Neuron (in vitro differentiated cells): ENCODE results near the gene CTRL.
"Not testable (repeated sequence)": the region's sequence is repeated elsewhere in the genome, so short reads cannot be mapped to it uniquely, and the experiment has no call there.

Experiments
- H2AFZ ChIP-seq: one replicate; pipeline ENCODE4 v1.6.1; 2013; ENCODE audit warnings: low read depth, mild to moderate bottlenecking, inconsistent platforms, low read length, moderate library complexity
- H3K27me3 ChIP-seq: one replicate; pipeline ENCODE4 v1.6.1; 2013; ENCODE audit warnings: low read length; ENCODE audit not compliant: insufficient read depth
- H3K36me3 ChIP-seq: one replicate; pipeline ENCODE4 v1.6.1; 2013; ENCODE audit warnings: low read length; ENCODE audit not compliant: insufficient read depth
- H3K4me1 ChIP-seq: one replicate; pipeline ENCODE4 v1.6.1; 2013; ENCODE audit warnings: low read length; ENCODE audit not compliant: insufficient read depth
- H3K4me3 ChIP-seq: 2 replicates; pipeline ENCODE4 v1.5.1; 2013; ENCODE audit warnings: mild to moderate bottlenecking, low read length, moderate library complexity
- H3K9me3 ChIP-seq: one replicate; pipeline ENCODE4 v1.6.1; 2013; ENCODE audit warnings: low read length

The CTRL gene

DNA sequence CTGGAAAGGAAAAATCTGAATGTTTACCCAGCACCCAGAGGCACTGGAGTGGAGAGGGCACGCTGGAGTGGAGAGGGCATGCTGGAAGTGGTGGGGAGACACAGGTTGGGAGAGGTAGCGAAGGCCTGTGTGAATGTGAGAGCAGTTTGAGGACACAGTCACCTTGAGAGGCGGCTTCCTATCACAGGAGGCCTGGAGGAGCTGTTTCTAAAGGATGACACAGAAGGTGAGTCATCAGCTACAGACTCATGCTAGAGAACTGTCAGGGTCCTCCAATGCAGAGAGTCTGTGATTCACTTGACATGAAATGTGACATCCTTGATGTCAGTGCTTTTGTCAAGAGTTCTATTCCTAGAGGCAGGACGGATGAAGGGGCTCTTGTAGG, 13.8 kb downstream of the CTRL start:
- Histone ChIP-seq H3K9me3 (no peaks in the 10 kb centered on the region), H3K36me3 (peaks cover 21% of the 10 kb centered on the region), H3K4me3 (no peak overlapping the region), H3K4me1 (no peaks in the 10 kb centered on the region), H3K27me3 (no peaks in the 10 kb centered on the region), H2AFZ (no peak overlapping the region)

DNA sequence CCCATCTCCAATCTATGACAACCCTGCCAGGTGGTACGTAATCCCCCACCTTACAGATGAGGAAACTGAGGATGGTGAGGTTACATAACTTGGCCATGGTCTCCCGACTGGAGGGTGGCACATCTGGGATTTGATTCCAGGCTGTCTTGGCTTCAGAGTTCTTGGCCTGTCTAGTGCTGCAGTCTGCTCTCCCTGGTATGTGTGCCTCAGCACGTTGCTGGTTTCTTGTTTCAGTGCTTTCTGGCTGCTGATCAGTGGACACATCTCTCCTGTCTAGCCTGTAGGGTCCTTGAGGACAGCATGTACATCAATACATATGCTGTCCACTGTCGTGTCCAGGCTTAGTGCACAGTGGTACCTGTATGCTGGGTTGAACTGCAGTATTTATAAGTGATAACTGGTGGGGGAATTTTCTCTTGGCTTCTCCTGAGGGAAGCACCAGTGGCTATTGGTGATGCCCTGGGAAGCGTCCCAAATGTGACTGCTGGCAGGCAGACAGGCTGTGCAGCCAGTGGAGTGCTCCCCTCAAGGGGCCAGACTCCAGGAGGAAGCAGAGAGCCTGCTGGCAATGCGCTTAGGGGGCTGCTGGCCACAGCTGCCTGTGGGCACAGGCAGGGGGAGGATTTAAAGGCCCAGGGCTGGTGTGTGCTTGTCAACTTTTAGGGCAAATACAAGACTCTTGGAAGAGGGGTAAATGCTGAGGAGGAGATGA, 14.4 kb downstream of the CTRL start:
- H2AFZ ChIP-seq, result no peak overlapping the region
- H3K27me3 ChIP-seq, result no peaks in the 10 kb centered on the region
- no peaks in the 10 kb centered on the region for H3K9me3 ChIP-seq
- H3K36me3 ChIP-seq, result peaks cover 22% of the 10 kb centered on the region
- H3K4me1 ChIP-seq, result no peaks in the 10 kb centered on the region
- no peak overlapping the region for H3K4me3 ChIP-seq

DNA sequence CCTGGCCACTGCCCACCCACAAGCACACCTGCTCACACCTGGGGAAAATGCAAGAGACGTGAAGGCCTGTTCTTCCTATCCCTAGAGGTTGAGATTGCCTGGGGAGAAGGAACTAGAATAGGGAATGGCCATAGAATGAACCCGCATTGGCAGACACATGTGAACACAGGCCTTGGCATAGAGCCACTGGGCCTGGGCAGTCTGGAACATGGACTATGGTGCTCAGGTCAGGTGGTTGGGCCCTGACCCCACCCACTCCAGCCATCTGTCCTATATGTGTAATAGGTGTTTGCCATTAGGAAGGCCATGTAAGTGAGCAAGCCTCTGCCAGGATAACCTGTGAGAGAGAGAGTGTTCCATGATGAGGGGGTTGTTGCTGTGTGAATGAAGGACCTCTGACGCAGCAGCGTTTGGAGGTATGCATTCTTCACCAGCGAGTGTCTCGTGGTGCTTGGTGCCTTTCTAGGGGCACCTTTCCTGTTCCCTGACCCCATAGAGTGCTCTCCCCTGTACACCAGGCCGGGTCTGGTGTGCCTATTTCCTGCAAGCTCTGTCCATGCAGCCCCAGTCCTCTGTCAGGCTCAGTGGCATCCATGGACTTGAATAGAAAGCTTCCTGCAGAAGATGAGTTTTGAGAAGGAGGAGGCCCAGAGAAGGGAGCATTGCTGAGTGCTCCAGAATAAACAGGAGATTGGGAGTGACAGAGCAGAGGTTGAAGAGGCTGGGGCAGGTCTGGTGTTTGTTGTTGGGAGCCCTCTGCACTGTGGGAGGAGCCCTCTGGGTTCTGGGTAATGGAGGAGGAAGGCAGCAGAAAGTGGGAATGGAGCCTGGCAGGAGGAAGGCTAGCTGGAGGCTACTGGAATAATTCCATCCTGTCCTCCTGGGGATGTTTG, 15.6 kb downstream of the CTRL start:
- H2AFZ ChIP-seq, result no peak overlapping the region
- H3K36me3 ChIP-seq, result peaks cover 34% of the 10 kb centered on the region
- no peaks in the 10 kb centered on the region for H3K27me3 ChIP-seq
- no peaks in the 10 kb centered on the region for H3K4me1 ChIP-seq
- H3K4me3 ChIP-seq, result no peak overlapping the region
- no peaks in the 10 kb centered on the region for H3K9me3 ChIP-seq

DNA sequence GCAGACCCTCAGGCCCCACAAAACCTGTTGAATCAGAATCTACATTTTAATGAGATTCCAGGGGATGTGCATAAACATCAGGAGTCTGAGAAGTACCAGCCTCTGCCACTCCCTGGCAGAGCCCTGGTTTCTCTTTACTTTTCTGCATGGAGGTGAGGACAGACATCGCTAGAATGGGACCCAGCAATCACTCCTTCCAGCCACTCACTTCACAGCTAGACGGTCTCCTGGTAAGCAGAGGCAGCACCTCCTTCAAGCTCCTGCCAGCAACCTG, 16.2 kb downstream of the CTRL start:
- H3K36me3 ChIP-seq, result peaks cover 40% of the 10 kb centered on the region

DNA sequence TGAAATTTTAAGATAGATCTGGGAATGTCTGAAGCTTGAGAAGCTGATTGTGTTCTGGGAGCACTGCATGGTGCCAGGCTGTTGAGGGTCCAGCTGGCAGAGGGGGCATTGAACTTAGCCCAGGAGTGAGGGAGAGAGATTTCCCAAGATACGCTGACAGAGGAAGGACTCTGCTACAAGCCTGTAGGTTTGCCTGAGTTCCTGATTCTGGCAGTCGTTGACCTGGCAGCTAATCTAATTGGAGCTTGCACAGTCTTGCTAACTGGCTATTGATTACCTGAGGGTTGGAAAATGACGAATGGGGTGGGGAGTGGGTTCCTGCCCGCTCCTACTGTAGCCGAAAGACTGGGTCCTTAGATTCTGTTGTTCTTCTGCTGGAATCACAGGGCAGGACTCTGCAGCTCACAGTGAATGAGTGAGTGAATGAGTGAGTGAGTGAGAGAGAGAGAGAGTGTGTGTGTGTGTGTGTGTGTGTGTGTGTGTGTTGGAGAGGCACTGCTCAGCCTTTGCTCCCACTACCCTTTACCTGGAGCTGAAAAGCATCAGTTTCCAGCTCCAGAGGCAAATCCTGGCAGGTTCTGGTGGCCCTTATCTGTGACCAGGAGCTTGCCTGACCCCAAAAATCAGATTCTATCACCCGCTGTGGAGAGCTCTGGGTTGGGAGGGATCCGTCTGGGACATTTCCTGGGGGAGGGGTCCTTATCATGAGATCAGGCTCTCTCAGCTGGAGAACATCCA, 16.7 kb downstream of the CTRL start:
- peaks cover 4% of the 10 kb centered on the region for H3K4me1 ChIP-seq
- H3K9me3 ChIP-seq, result no peaks in the 10 kb centered on the region
- no peak overlapping the region for H3K4me3 ChIP-seq
- no peaks in the 10 kb centered on the region for H3K27me3 ChIP-seq
- H2AFZ ChIP-seq, result no peak overlapping the region
- peaks cover 43% of the 10 kb centered on the region for H3K36me3 ChIP-seq

More for the DNA sequence above, 16.2 kb downstream of the CTRL start:
- not testable (repeated sequence) for H3K27me3 ChIP-seq, H3K4me3 ChIP-seq, H2AFZ ChIP-seq, H3K9me3 ChIP-seq, H3K4me1 ChIP-seq

DNA sequence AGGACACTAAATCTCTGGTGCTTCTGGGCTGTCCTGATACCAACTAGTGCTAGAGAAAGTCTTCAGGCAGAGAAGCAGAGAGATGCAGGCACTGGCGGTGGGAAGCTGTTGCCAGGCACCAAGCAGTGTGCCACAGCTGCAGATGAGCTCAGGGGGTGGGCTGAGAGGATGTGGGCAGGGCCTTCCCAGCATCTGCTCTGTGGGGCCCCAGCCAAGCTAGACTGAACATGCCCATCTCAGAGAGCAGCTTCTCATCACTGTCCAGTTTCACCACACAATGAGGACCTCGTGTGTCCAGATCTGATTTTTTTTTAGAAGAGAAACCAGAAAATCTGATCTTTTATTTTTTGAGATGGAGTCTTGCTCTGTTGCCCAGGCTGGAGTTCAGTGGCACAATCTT, 21.5 kb downstream of the CTRL start:
- Histone ChIP-seq H3K36me3 (peaks cover 45% of the 10 kb centered on the region), H3K4me1 (peaks cover 8% of the 10 kb centered on the region)

DNA sequence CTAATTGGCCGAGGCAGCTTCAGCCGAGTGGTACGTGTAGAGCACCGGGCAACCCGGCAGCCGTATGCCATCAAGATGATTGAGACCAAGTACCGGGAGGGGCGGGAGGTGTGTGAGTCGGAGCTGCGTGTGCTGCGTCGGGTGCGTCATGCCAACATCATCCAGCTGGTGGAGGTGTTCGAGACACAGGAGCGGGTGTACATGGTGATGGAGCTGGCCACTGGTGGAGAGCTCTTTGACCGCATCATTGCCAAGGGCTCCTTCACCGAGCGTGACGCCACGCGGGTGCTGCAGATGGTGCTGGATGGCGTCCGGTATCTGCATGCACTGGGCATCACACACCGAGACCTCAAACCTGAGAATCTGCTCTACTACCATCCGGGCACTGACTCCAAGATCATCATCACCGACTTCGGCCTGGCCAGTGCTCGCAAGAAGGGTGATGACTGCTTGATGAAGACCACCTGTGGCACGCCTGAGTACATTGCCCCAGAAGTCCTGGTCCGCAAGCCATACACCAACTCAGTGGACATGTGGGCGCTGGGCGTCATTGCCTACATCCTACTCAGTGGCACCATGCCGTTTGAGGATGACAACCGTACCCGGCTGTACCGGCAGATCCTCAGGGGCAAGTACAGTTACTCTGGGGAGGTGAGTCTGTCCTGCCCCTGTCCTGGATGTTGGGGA, 22.5 kb downstream of the CTRL start:
- Histone ChIP-seq H3K36me3 (peaks cover 41% of the 10 kb centered on the region), H3K27me3 (no peaks in the 10 kb centered on the region), H3K4me1 (peaks cover 8% of the 10 kb centered on the region), H3K9me3 (no peaks in the 10 kb centered on the region), H2AFZ (no peak overlapping the region), H3K4me3 (no peak overlapping the region)

More for the DNA sequence above, 21.5 kb downstream of the CTRL start:
- Histone ChIP-seq H2AFZ (no peak overlapping the region), H3K9me3 (no peaks in the 10 kb centered on the region), H3K27me3 (no peaks in the 10 kb centered on the region), H3K4me3 (no peak overlapping the region)

DNA sequence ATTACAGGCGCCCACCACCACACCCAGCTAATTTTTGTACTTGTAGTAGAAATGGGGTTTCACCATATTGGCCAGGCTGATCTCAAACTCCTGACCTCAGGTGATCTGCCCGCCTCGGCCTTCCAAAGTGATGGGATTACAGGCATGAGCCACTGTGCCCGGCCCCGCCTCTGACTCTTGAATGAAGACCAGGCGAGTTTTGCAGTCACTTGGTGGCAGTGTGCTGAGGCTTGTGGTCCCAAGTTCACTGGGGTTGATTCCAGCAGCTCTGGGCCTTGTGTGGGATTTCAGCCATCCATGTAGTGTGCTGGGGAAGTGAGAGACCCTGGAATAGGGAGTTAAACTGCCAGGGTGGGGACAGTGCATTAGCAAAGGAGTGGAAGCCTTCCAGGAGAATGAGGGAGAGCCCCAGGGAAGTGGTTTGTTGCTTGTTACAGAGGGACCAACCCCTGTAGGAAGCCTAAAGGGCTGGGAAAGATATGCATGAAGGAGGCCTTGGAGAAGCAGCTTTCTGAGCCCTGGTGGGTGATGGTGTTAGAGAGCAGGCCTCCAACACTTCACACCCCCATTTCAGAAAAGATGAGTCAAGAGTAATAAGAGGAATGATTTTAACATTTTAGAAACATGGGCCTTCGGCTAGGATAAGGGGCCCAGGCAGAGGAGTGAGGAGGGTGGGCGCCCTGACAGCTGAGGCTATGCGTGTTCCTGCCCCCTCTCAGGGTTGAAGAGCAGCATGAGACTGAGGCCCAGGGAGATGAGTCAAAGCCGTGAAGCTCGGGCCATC, 24.1 kb downstream of the CTRL start:
- H3K27me3 ChIP-seq, result no peaks in the 10 kb centered on the region
- H2AFZ ChIP-seq, result no peak overlapping the region
- peaks cover 8% of the 10 kb centered on the region for H3K4me1 ChIP-seq
- peaks cover 46% of the 10 kb centered on the region for H3K36me3 ChIP-seq
- H3K9me3 ChIP-seq, result no peaks in the 10 kb centered on the region
- H3K4me3 ChIP-seq, result no peak overlapping the region

DNA sequence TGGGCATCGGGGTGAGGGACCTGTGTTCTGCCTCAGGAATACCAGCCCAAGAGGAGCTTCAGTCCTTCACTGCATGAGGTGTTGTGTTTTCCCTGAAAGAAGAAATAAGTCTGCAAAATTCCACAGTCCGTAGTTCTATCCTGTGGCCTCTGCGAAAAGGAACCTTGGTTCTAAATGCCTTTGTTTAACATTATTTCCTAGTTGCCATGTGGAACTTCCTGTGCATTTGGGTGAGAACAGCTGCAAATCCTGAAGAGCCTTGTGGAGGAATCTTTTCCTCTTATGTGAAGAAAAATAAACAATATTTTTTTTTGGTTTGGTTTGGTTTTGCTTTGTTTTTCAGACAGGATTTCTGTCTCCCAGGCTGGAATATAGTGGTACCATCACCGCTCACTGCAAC, 28.8 kb downstream of the CTRL start:
- Histone ChIP-seq H3K4me1 (no peaks in the 10 kb centered on the region), H3K27me3 (no peaks in the 10 kb centered on the region), H3K36me3 (peaks cover 9% of the 10 kb centered on the region), H3K9me3 (no peaks in the 10 kb centered on the region), H2AFZ (no peak overlapping the region), H3K4me3 (no peak overlapping the region)

DNA sequence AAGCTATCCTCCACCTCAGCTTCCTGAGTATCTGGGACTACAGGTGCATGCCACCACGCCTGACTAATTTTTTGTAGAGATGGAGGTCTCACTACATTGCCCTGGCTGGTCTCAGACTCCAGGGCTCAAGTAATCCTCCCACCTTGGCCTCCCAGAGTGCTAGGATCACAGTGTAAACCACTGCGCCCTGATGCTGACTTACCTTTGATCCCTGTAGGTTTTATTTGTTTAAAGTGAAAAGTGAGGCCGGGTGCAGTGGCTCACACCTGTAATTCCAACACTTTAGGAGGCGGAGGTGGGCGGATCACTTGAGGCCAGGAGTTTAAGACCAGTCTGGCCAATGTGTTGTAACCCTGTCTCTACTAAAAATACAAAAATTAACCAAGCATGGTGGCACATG, 29.9 kb downstream of the CTRL start:
- Histone ChIP-seq H3K27me3 (no peaks in the 10 kb centered on the region), H3K4me1 (peaks cover 5% of the 10 kb centered on the region), H3K4me3 (no peak overlapping the region), H3K36me3 (peaks cover 9% of the 10 kb centered on the region), H3K9me3 (no peaks in the 10 kb centered on the region), H2AFZ (no peak overlapping the region)

DNA sequence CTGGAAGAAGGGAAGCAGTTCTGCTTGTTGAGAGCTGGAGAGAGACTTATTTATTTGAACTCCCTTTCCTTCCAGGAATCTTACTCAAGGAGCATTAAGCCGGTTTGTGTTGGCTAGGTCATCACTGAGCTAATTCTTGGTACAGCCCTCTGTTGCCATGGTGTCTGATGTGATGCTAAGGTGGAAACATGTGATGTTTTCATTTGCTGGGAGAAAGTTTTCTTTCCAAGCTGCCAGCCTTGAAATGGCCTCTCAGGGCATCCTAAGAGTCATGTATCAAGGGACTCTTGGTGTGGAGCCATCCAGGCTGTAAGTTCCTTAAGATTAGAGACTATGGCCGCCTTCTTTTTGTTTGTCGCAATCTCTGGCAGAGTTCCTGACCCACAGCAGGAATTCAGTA, 34.4 kb downstream of the CTRL start:
- H2AFZ ChIP-seq, result no peak overlapping the region
- H3K4me3 ChIP-seq, result no peak overlapping the region
- no peaks in the 10 kb centered on the region for H3K27me3 ChIP-seq
- no peaks in the 10 kb centered on the region for H3K36me3 ChIP-seq
- peaks cover 25% of the 10 kb centered on the region for H3K4me1 ChIP-seq
- H3K9me3 ChIP-seq, result no peaks in the 10 kb centered on the region

DNA sequence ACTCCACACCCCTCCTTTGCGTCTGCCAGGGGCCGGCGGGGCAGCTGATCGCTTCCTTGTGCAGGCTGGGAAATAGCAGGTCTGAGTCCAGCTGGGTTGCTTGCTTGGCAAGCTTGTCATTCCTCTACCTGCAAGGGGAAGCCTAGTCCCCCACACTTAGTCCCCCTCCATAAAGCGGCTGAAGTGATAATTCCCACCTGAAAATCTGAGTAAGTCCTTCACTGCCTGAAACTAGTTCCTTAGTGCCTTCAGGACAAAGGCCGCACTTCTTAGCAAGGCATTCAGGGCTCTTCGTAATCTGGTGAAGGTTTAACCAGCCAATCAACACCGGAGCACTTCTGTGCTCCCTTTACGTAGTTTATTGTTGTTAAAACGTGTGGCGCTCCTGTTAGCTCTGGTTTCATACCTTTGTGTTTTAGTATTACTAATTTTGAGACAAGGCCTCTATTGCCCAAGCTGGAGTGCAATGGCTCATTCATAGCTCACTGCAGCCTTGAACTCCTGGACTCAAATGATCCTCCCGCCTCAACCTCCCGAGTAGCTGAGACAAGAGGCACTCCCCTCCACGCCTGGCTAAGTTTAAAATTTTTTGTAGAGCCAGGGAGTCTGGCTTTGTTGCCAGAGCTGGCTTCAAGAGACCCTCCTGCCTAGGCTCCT, 37.8 kb downstream of the CTRL start:
- no peaks in the 10 kb centered on the region for H3K27me3 ChIP-seq
- no peaks in the 10 kb centered on the region for H3K9me3 ChIP-seq
- H3K36me3 ChIP-seq, result no peaks in the 10 kb centered on the region
- peak overlapping the region; percentile 20 for H2AFZ ChIP-seq
- H3K4me3 ChIP-seq, result peak overlapping the region; percentile 100
- peaks cover 26% of the 10 kb centered on the region for H3K4me1 ChIP-seq
